Progenitor cell of endocrine pancreas (in vitro differentiated cells): Measurements from ENCODE around the gene CCDC85C. TPM values are rescaled to one million over a fixed set of nuclear protein-coding genes. Genes with fewer than 3 reads are reported as not detected.

ENCODE experiments used
- DNase-seq: peaks from one replicate; pipeline ENCODE4 v3.0.0; 2021; ENCODE audit warnings: low spot score; ENCODE audit not compliant: unreplicated experiment
- H3K27ac Mint-ChIP-seq: 2 replicates; pipeline ENCODE4 v1.8.0; 2021; ENCODE audit warnings: mild to moderate bottlenecking, moderate library complexity, mixed read lengths
- H3K27me3 Mint-ChIP-seq: 2 replicates; pipeline ENCODE4 v1.8.0; 2021; ENCODE audit warnings: mixed read lengths
- H3K36me3 Mint-ChIP-seq: 2 replicates; pipeline ENCODE4 v1.8.0; 2022; ENCODE audit warnings: mixed read lengths; ENCODE audit not compliant: insufficient read depth
- H3K4me1 Mint-ChIP-seq: 2 replicates; pipeline ENCODE4 v1.8.0; 2021; ENCODE audit warnings: low read depth, mixed read lengths
- H3K4me3 Mint-ChIP-seq: 2 replicates; pipeline ENCODE4 v1.8.0; 2021; ENCODE audit warnings: low read depth, mild to moderate bottlenecking, moderate library complexity, mixed read lengths
- H3K9me3 Mint-ChIP-seq: 2 replicates; pipeline ENCODE4 v1.8.0; 2021; ENCODE audit warnings: low read depth, mixed read lengths
- CTCF ChIP-seq: fragments of 200-600 bp; sonication (generic); IDR thresholded peaks from one replicate; pipeline ENCODE4 v1.5.0; 2021; ENCODE audit warnings: antibody characterized with exemption, mild to moderate bottlenecking; ENCODE audit not compliant: unreplicated experiment
- total RNA-seq: library from RNA; stranded (reverse); gene quantifications from 2 replicates; pipeline ENCODE4 v1.2.1, GENCODE V29; 2021

CCDC85C gene
- total RNA-seq, 1 donor from 2014 or later = 44.9 TPM

- DNase-seq = no peak
- peaks cover 6% of the 10 kb centered on the region for H3K4me1 Mint-ChIP-seq
- no peaks in the 10 kb centered on the region for H3K9me3 Mint-ChIP-seq
- H3K27ac Mint-ChIP-seq = no peak overlapping the region
- H3K4me3 Mint-ChIP-seq = no peak overlapping the region
- peaks cover 32% of the 10 kb centered on the region for H3K36me3 Mint-ChIP-seq
- no peaks in the 10 kb centered on the region for H3K27me3 Mint-ChIP-seq
- no peak for TF ChIP-seq CTCF
These were observed 101.0 kb downstream of the CCDC85C start for GRCh38 chr14:99502989-99503421.

- Mint-ChIP-seq H3K9me3 (no peaks in the 10 kb centered on the region), H3K27me3 (no peaks in the 10 kb centered on the region), H3K27ac (peak overlapping the region; percentile 67), H3K4me1 (peaks cover 6% of the 10 kb centered on the region), H3K4me3 (no peak overlapping the region), H3K36me3 (peaks cover 14% of the 10 kb centered on the region)
- no peak for DNase-seq
- no peak for TF ChIP-seq CTCF
These were observed 106.1 kb downstream of the CCDC85C start for GRCh38 chr14:99497894-99498293.

GRCh38 chr14:99497341-99497740 lies 106.7 kb downstream of the CCDC85C start:
- Mint-ChIP-seq H3K36me3 (peaks cover 14% of the 10 kb centered on the region), H3K9me3 (no peaks in the 10 kb centered on the region), H3K4me3 (no peak overlapping the region), H3K4me1 (peaks cover 6% of the 10 kb centered on the region), H3K27ac (no peak overlapping the region), H3K27me3 (no peaks in the 10 kb centered on the region)
- no peak for TF ChIP-seq CTCF
- no peak for DNase-seq

- no peaks in the 10 kb centered on the region for H3K9me3 Mint-ChIP-seq
These were observed 119.9 kb downstream of the CCDC85C start for GRCh38 chr14:99484106-99484505.

GRCh38 chr14:99481745-99482099 lies 122.3 kb downstream of the CCDC85C start:
- Mint-ChIP-seq H3K27me3 (no peaks in the 10 kb centered on the region), H3K4me1 (peaks cover 40% of the 10 kb centered on the region), H3K27ac (peak overlapping the region; percentile 100), H3K9me3 (no peaks in the 10 kb centered on the region), H3K4me3 (peak overlapping the region; percentile 99), H3K36me3 (no peaks in the 10 kb centered on the region)
- no peak for DNase-seq
- TF ChIP-seq CTCF = no peak

More at GRCh38 chr14:99484106-99484505, 119.9 kb downstream of the CCDC85C start:
- Mint-ChIP-seq H3K4me1 (peaks cover 29% of the 10 kb centered on the region), H3K4me3 (no peak overlapping the region), H3K36me3 (no peaks in the 10 kb centered on the region), H3K27me3 (no peaks in the 10 kb centered on the region), H3K27ac (no peak overlapping the region)
- TF ChIP-seq CTCF = no peak
- DNase-seq = no peak
